Neuronal stem cell (in vitro differentiated cells): Measurements from ENCODE around the gene TRAF3IP3.

Experiments
- DNase-seq: peaks from one replicate; pipeline ENCODE4 v3.0.0-alpha.2; 2013; ENCODE audit warnings: low spot score
- H2AFZ ChIP-seq: one replicate; pipeline ENCODE4 v1.6.1; 2013; ENCODE audit warnings: mild to moderate bottlenecking, low read length, inconsistent platforms
- H2AK5ac ChIP-seq: 2 replicates; pipeline ENCODE4 v1.6.1; 2013; ENCODE audit warnings: low read depth, mild to moderate bottlenecking, inconsistent platforms, low read length, moderate library complexity, mixed read lengths
- H2BK120ac ChIP-seq: 2 replicates; pipeline ENCODE4 v1.6.1; 2013; ENCODE audit warnings: low read depth, mild to moderate bottlenecking, inconsistent platforms, low read length, moderate library complexity, mixed read lengths
- H2BK12ac ChIP-seq: one replicate; pipeline ENCODE4 v1.6.1; 2013; ENCODE audit warnings: low read length, inconsistent platforms
- H2BK15ac ChIP-seq: 2 replicates; pipeline ENCODE4 v1.6.1; 2013; ENCODE audit warnings: mild to moderate bottlenecking, low read length, inconsistent platforms, mixed read lengths
- H2BK5ac ChIP-seq: one replicate; pipeline ENCODE4 v1.6.1; 2013; ENCODE audit warnings: inconsistent platforms, mild to moderate bottlenecking, low read length, moderate library complexity
- H3K14ac ChIP-seq: one replicate; pipeline ENCODE4 v1.6.1; 2013; ENCODE audit warnings: low read length, inconsistent platforms
- H3K18ac ChIP-seq: 2 replicates; pipeline ENCODE4 v1.6.1; 2013; ENCODE audit warnings: low read length, inconsistent platforms
- H3K23ac ChIP-seq: 2 replicates; pipeline ENCODE4 v1.6.1; 2013; ENCODE audit warnings: low read depth, mild to moderate bottlenecking, mixed read lengths, low read length, inconsistent platforms; ENCODE audit not compliant: poor library complexity
- H3K27ac ChIP-seq: replicated peaks from 3 replicates; pipeline ENCODE4 v1.5.1; 2013; ENCODE audit warnings: low read length, inconsistent platforms
- H3K27me3 ChIP-seq, 3 experiments: 2 replicates each; pipeline ENCODE4 v1.6.1; 2013; ENCODE audit warnings: low read length in 3 of 3, mild to moderate bottlenecking in 2 of 3, inconsistent platforms in 1 of 3, low read depth in 1 of 3, mixed read lengths in 1 of 3, moderate library complexity in 1 of 3; ENCODE audit not compliant: control insufficient read depth in 3 of 3, insufficient read depth in 3 of 3
- H3K36me3 ChIP-seq, 2 donors: replicated peaks in 1 of 2; 2 replicates each; pipeline ENCODE4 v1.6.1; 2013; ENCODE audit warnings: low read length in 2 of 2; ENCODE audit not compliant: control insufficient read depth in 2 of 2, insufficient read depth in 2 of 2
- H3K4ac ChIP-seq: 2 replicates; pipeline ENCODE4 v1.6.1; 2013; ENCODE audit warnings: inconsistent platforms, mild to moderate bottlenecking, low read length, moderate library complexity
- H3K4me1 ChIP-seq, 2 donors: 1 replicate in 1 of 2; 2 replicates in 1 of 2; pipeline ENCODE4 v1.6.1; 2013; ENCODE audit warnings: low read length in 2 of 2, low read depth in 1 of 2; ENCODE audit not compliant: control insufficient read depth in 2 of 2, insufficient read depth in 1 of 2
- H3K4me2 ChIP-seq: one replicate; pipeline ENCODE4 v1.6.1; 2013; ENCODE audit warnings: mild to moderate bottlenecking, low read length, inconsistent platforms; ENCODE audit not compliant: insufficient read depth, poor library complexity, severe bottlenecking
- H3K4me3 ChIP-seq, 2 donors: 2 replicates each; pipeline ENCODE4 v1.5.1; 2013; ENCODE audit warnings: low read length in 2 of 2, mild to moderate bottlenecking in 2 of 2, inconsistent platforms in 1 of 2, moderate library complexity in 1 of 2
- H3K79me1 ChIP-seq: one replicate; pipeline ENCODE4 v1.6.1; 2013; ENCODE audit warnings: low read depth, mild to moderate bottlenecking, inconsistent platforms, low read length, moderate library complexity
- H3K9ac ChIP-seq: one replicate; pipeline ENCODE4 v1.6.1; 2013; ENCODE audit warnings: mild to moderate bottlenecking, low read depth, low read length, inconsistent platforms; ENCODE audit not compliant: poor library complexity
- H3K9me3 ChIP-seq, 2 donors: replicated peaks in 1 of 2; 2 replicates each; pipeline versions ENCODE3 to v1.6.1; 2013; ENCODE audit warnings: low read length in 2 of 2, mild to moderate bottlenecking in 2 of 2, inconsistent platforms in 1 of 2, low read depth in 1 of 2, mixed read lengths in 1 of 2, moderate library complexity in 1 of 2; ENCODE audit not compliant: control insufficient read depth in 2 of 2, insufficient read depth in 1 of 2
- H4K8ac ChIP-seq: one replicate; pipeline ENCODE4 v1.6.1; 2013; ENCODE audit warnings: low read depth, mild to moderate bottlenecking, inconsistent platforms, low read length, moderate library complexity
- H4K91ac ChIP-seq: one replicate; pipeline ENCODE4 v1.6.1; 2013; ENCODE audit warnings: low read length, low read depth, mild to moderate bottlenecking, inconsistent platforms; ENCODE audit not compliant: poor library complexity
- WGBS, 2 donors: extraction: QIAGEN DNeasy Blood & Tissue Kit; methylation state at CpG; one replicate each; pipeline ENCODE4 v1.1.7; 2013; ENCODE audit warnings: missing lambda C conversion rate in 2 of 2, mixed read lengths in 1 of 2; ENCODE audit not compliant: insufficient read length in 2 of 2, insufficient replicate concordance in 1 of 2; ENCODE audit errors: extremely low coverage in 2 of 2; 5-methylcytosine and 5-hydroxymethylcytosine counted together

TRAF3IP3 gene

GRCh38 chr1:209787551-209787950 lies 31.7 kb downstream of the TRAF3IP3 start:
- peaks cover 1 to 3% of the 10 kb centered on the region in 2 donors for H3K36me3 ChIP-seq
- H3K4me1 ChIP-seq: peaks cover 4 to 6% of the 10 kb centered on the region in 2 donors
- no peak overlapping the region for H2BK15ac ChIP-seq
- no peak overlapping the region for H4K8ac ChIP-seq
- peaks cover 5% of the 10 kb centered on the region for H3K79me1 ChIP-seq
- no peak overlapping the region for H3K27ac ChIP-seq
- H4K91ac ChIP-seq: no peak overlapping the region
- H2AK5ac ChIP-seq: no peak overlapping the region
- no peak overlapping the region for H3K14ac ChIP-seq
- H2BK120ac ChIP-seq: no peak overlapping the region
- H3K9me3 ChIP-seq: peaks cover 0 to 7% of the 10 kb centered on the region in 2 donors
- no peak overlapping the region for H2BK5ac ChIP-seq
- H3K23ac ChIP-seq: no peak overlapping the region
- H3K4ac ChIP-seq: no peak overlapping the region
- WGBS, 2 donors: no CpG with 5 or more reads among the region's 2 CpGs
- no peak for DNase-seq
- H3K4me2 ChIP-seq: no peak overlapping the region
- no peak overlapping the region for H3K9ac ChIP-seq
- no peak overlapping the region for H3K18ac ChIP-seq
- H3K4me3 ChIP-seq: no peak overlapping the region
- peaks cover 0 to 55% (median 18%) of the 10 kb centered on the region in 3 experiments for H3K27me3 ChIP-seq
- H2AFZ ChIP-seq: peak overlapping the region; percentile 27
- no peak overlapping the region for H2BK12ac ChIP-seq

- Histone ChIP-seq H3K36me3 (no peaks in the 10 kb centered on the region), H2BK120ac (no peak overlapping the region), H3K9ac (no peak overlapping the region), H3K4ac (no peak overlapping the region), H3K79me1 (no peaks in the 10 kb centered on the region), H3K4me1 (peaks cover 2 to 4% of the 10 kb centered on the region in 2 donors), H3K18ac (no peak overlapping the region), H2BK12ac (no peak overlapping the region), H4K91ac (no peak overlapping the region), H2AK5ac (no peak overlapping the region), H3K27me3 (peaks cover 0 to 60% (median 18%) of the 10 kb centered on the region in 3 experiments), H3K23ac (no peak overlapping the region), H3K4me3 (no peak overlapping the region), H2AFZ (no peak overlapping the region), H2BK5ac (no peak overlapping the region), H4K8ac (no peak overlapping the region), H2BK15ac (no peak overlapping the region), H3K14ac (no peak overlapping the region), H3K4me2 (no peak overlapping the region), H3K9me3 (peaks cover 0 to 7% of the 10 kb centered on the region in 2 donors), H3K27ac (no peak overlapping the region)
- no CpG with 5 or more reads among the region's 1 CpG for WGBS, 2 donors
- DNase-seq: no peak
These were observed 33.4 kb downstream of the TRAF3IP3 start for GRCh38 chr1:209789245-209789644.

GRCh38 chr1:209790286-209791193 lies 34.7 kb downstream of the TRAF3IP3 start:
- no peak overlapping the region for H3K23ac ChIP-seq
- H2BK12ac ChIP-seq: no peak overlapping the region
- no CpG with 5 or more reads among the region's 10 CpGs for WGBS, 2 donors
- H2AFZ ChIP-seq: peak overlapping the region; percentile 5
- H3K27ac ChIP-seq: no peak overlapping the region
- H3K4ac ChIP-seq: no peak overlapping the region
- no peak overlapping the region for H2BK15ac ChIP-seq
- no peak overlapping the region for H3K18ac ChIP-seq
- H3K4me1 ChIP-seq: no peaks in the 10 kb centered on the region
- no peak overlapping the region for H4K91ac ChIP-seq
- no peak overlapping the region for H4K8ac ChIP-seq
- no peak overlapping the region for H3K9ac ChIP-seq
- H3K36me3 ChIP-seq: no peaks in the 10 kb centered on the region
- H3K14ac ChIP-seq: no peak overlapping the region
- no peak overlapping the region for H2AK5ac ChIP-seq
- no peak overlapping the region for H3K4me3 ChIP-seq
- no peak overlapping the region for H2BK120ac ChIP-seq
- H3K9me3 ChIP-seq: peaks cover 0 to 2% of the 10 kb centered on the region in 2 donors
- H3K27me3 ChIP-seq: peaks cover 0 to 71% (median 18%) of the 10 kb centered on the region in 3 experiments
- no peaks in the 10 kb centered on the region for H3K79me1 ChIP-seq
- no peak overlapping the region for H2BK5ac ChIP-seq
- DNase-seq: no peak
- no peak overlapping the region for H3K4me2 ChIP-seq

GRCh38 chr1:209791920-209792319 lies 36.1 kb downstream of the TRAF3IP3 start:
- no peak overlapping the region for H3K4me3 ChIP-seq
- H4K8ac ChIP-seq: no peak overlapping the region
- H3K27me3 ChIP-seq: peaks cover 0 to 68% (median 16%) of the 10 kb centered on the region in 3 experiments
- no peak overlapping the region for H2BK12ac ChIP-seq
- no peak overlapping the region for H2BK15ac ChIP-seq
- no peak overlapping the region for H3K27ac ChIP-seq
- no peak overlapping the region for H2BK120ac ChIP-seq
- H4K91ac ChIP-seq: no peak overlapping the region
- H3K4ac ChIP-seq: no peak overlapping the region
- no peak overlapping the region for H3K9ac ChIP-seq
- H2AFZ ChIP-seq: no peak overlapping the region
- no peak overlapping the region for H3K14ac ChIP-seq
- WGBS, 2 donors: no CpG with 5 or more reads among the region's 1 CpG
- no peak overlapping the region for H2BK5ac ChIP-seq
- no peak overlapping the region for H3K23ac ChIP-seq
- no peaks in the 10 kb centered on the region for H3K9me3 ChIP-seq
- no peaks in the 10 kb centered on the region for H3K4me1 ChIP-seq
- H3K79me1 ChIP-seq: no peaks in the 10 kb centered on the region
- H3K18ac ChIP-seq: no peak overlapping the region
- H3K4me2 ChIP-seq: no peak overlapping the region
- H2AK5ac ChIP-seq: no peak overlapping the region
- no peaks in the 10 kb centered on the region for H3K36me3 ChIP-seq
- DNase-seq: no peak
